ENCODE data around the gene POLR1H. TPM values are rescaled to one million over a fixed set of nuclear protein-coding genes. Genes with fewer than 3 reads are reported as not detected.
A peak's percentile ranks its signal among the peaks of the same experiment; 100 is the strongest.
"Not testable (repeated sequence)": the region's sequence is repeated elsewhere in the genome, so short reads cannot be mapped to it uniquely, and the experiment has no call there.

The POLR1H gene
- total RNA-seq = 20.3 TPM
- long read RNA-seq, transcript ZNRD1-202 (5 exons, 743 nt) = major isoform, 5 of 11 reads
- long read RNA-seq, partial matches to known transcripts = 0 of 11 reads
- long read RNA-seq, other reads (novel, unspliced or antisense) = 0 of 11 reads

GRCh38 chr6:30061092-30061857, at the start of gene POLR1H:
TSS of gene POLR1H (plus strand) at chr6:30061265. CDS start at chr6:30061525, 260 bp downstream.
- peak within 1 kb of the TSS; percentile 78 for H3K4me3 ChIP-seq
- H3K27ac ChIP-seq = peak within 1 kb of the TSS; percentile 90
- H3K9me3 ChIP-seq = no peaks in the 10 kb centered on the region
- ATAC-seq (peak; percentile 98), DNase-seq (peak; percentile 95)
- peaks cover 20% of the 10 kb centered on the region for H3K36me3 ChIP-seq
- H3K27me3 ChIP-seq = no peaks in the 10 kb centered on the region
- intact Hi-C loops (cut with DNase I) = no loop called here
- no peak for TF ChIP-seq CTCF (IDR thresholded peaks at IDR 0.05)
- peaks cover 25% of the 10 kb centered on the region for H3K4me1 ChIP-seq

- H3K27me3 ChIP-seq = no peaks in the 10 kb centered on the region
- peak; percentile 84 for ATAC-seq
- H3K36me3 ChIP-seq = no peaks in the 10 kb centered on the region
- TF ChIP-seq CTCF (IDR thresholded peaks at IDR 0.05) = peak; percentile 88
- no peaks in the 10 kb centered on the region for H3K9me3 ChIP-seq
- no peak overlapping the region for H3K27ac ChIP-seq
- H3K4me1 ChIP-seq = no peaks in the 10 kb centered on the region
- no peak overlapping the region for H3K4me3 ChIP-seq
- DNase-seq = no peak
- intact Hi-C loops (cut with DNase I) = loop anchor here (5.0 kb wide), 1 partner anchor 166 kb away; no protein-coding TSS in a partner anchor
Observed at GRCh38 chr6:30013291-30013922, 47.7 kb upstream of the POLR1H start.

- Histone ChIP-seq H3K4me3 (no peak overlapping the region), H3K9me3 (no peaks in the 10 kb centered on the region), H3K36me3 (no peaks in the 10 kb centered on the region), H3K4me1 (no peaks in the 10 kb centered on the region), H3K27me3 (no peaks in the 10 kb centered on the region), H3K27ac (no peak overlapping the region)
- no peak for TF ChIP-seq CTCF (IDR thresholded peaks at IDR 0.05)
- intact Hi-C loops (cut with DNase I) = no loop called here
- ATAC-seq = peak; percentile 67
- DNase-seq = no peak
Observed at GRCh38 chr6:30019819-30020218, 41.2 kb upstream of the POLR1H start.

- TF ChIP-seq CTCF (IDR thresholded peaks at IDR 0.05) = no peak
- no peaks in the 10 kb centered on the region for H3K4me1 ChIP-seq
- intact Hi-C loops (cut with DNase I) = no loop called here
- peak; percentile 47 for ATAC-seq
- DNase-seq = no peak
- H3K27ac ChIP-seq = no peak overlapping the region
- no peaks in the 10 kb centered on the region for H3K27me3 ChIP-seq
- H3K9me3 ChIP-seq = no peaks in the 10 kb centered on the region
- no peaks in the 10 kb centered on the region for H3K36me3 ChIP-seq
- H3K4me3 ChIP-seq = no peak overlapping the region
Observed at GRCh38 chr6:30020626-30021025, 40.4 kb upstream of the POLR1H start.

GRCh38 chr6:30022189-30022588, 38.9 kb upstream of the POLR1H start:
- Histone ChIP-seq H3K36me3 (no peaks in the 10 kb centered on the region), H3K27me3 (no peaks in the 10 kb centered on the region)

GRCh38 chr6:30022712-30023111, 38.4 kb upstream of the POLR1H start:
- H3K9me3 ChIP-seq; DNase-seq; H3K27ac ChIP-seq; H3K27me3 ChIP-seq; H3K4me3 ChIP-seq; H3K4me1 ChIP-seq; intact Hi-C loops (cut with DNase I); ATAC-seq; H3K36me3 ChIP-seq: not testable (repeated sequence)

More at GRCh38 chr6:30022189-30022588, 38.9 kb upstream of the POLR1H start:
- H3K9me3 ChIP-seq = no peaks in the 10 kb centered on the region
- no peaks in the 10 kb centered on the region for H3K4me1 ChIP-seq
- DNase-seq (no peak), ATAC-seq (no peak)
- no peak overlapping the region for H3K4me3 ChIP-seq
- no peak for TF ChIP-seq CTCF (IDR thresholded peaks at IDR 0.05)
- no peak overlapping the region for H3K27ac ChIP-seq
- intact Hi-C loops (cut with DNase I) = no loop called here
